SK-N-SH (cell line): ENCODE results near the gene RUNDC3A. TPM values are rescaled to one million over a fixed set of nuclear protein-coding genes. Genes with fewer than 3 reads are reported as not detected.

Experiments
- CTCF ChIA-PET: fragments of 300-600, 350-600 bp; formaldehyde crosslinking; extraction: SDS; loops from one replicate; lab custom pipeline; 2021; lab: Yijun Ruan, JAX
- POLR2A ChIA-PET: fragments of 350-600 bp; sonication (Branson Sonifier 250); formaldehyde crosslinking; extraction: SDS; loops from one replicate; lab custom pipeline; 2020; ENCODE audit warnings: antibody characterized with exemption, inconsistent platforms; lab: Yijun Ruan, JAX
- DNase-seq: peaks from one replicate; pipeline ENCODE4 v3.0.0; 2012
- H2AFZ ChIP-seq: fragments of 200-600 bp; sonication (generic); 2 replicates; pipeline ENCODE4 v1.8.1; 2016; ENCODE audit warnings: antibody characterized with exemption, mild to moderate bottlenecking, low read depth
- H3F3A ChIP-seq: fragments of 200-600 bp; sonication (generic); replicated peaks from 2 replicates; pipeline ENCODE3; 2016; ENCODE audit warnings: antibody characterized with exemption, mild to moderate bottlenecking; ENCODE audit not compliant: insufficient read depth
- H3K27ac ChIP-seq, 2 experiments: fragments of 200-500 bp in 1 of 2; fragments of 200-600 bp in 1 of 2; sonication (Bioruptor generic) in 1 of 2; sonication (generic), shearing (Covaris generic) in 1 of 2; 2 replicates each; pipeline versions ENCODE4 v1.5.1 to v1.6.1; 2014 to 2016; ENCODE audit warnings: low read depth in 2 of 2, inconsistent platforms in 1 of 2, low read length in 1 of 2, mild to moderate bottlenecking in 1 of 2, mixed read lengths in 1 of 2
- H3K27me3 ChIP-seq: fragments of 200-600 bp; sonication (generic), shearing (Covaris generic); 2 replicates; pipeline ENCODE4 v1.6.1; 2016; ENCODE audit warnings: mixed run types; ENCODE audit not compliant: insufficient read depth
- H3K36me3 ChIP-seq, 2 experiments: fragments of 200-500 bp in 1 of 2; fragments of 200-600 bp in 1 of 2; sonication (Bioruptor generic) in 1 of 2; sonication (generic) in 1 of 2; replicated peaks in 1 of 2; 2 replicates each; pipeline versions ENCODE3 to v1.5.1; 2014 to 2016; ENCODE audit warnings: low read length in 1 of 2, mild to moderate bottlenecking in 1 of 2; ENCODE audit not compliant: insufficient read depth in 2 of 2, control insufficient read depth in 1 of 2
- H3K4me1 ChIP-seq, 2 experiments: fragments of 200-500 bp in 1 of 2; fragments of 200-600 bp in 1 of 2; sonication (Bioruptor generic) in 1 of 2; sonication (generic), shearing (Covaris generic) in 1 of 2; 2 replicates each; pipeline versions ENCODE4 v1.5.1 to v1.6.1; 2014 to 2016; ENCODE audit warnings: low read depth in 1 of 2, low read length in 1 of 2, mixed run types in 1 of 2; ENCODE audit not compliant: insufficient read depth in 2 of 2, control insufficient read depth in 1 of 2
- H3K4me2 ChIP-seq: fragments of 200-600 bp; sonication (generic), shearing (Covaris generic); 2 replicates; pipeline ENCODE4 v1.6.1; 2017; ENCODE audit warnings: mixed run types
- H3K4me3 ChIP-seq, 2 experiments: fragments of 200-500 bp in 1 of 2; fragments of 200-600 bp in 1 of 2; sonication (Bioruptor generic) in 1 of 2; sonication (generic), shearing (Covaris generic) in 1 of 2; 2 replicates each; pipeline versions ENCODE4 v1.5.1 to v1.8.1; 2014 to 2016; ENCODE audit warnings: low read depth in 2 of 2, inconsistent platforms in 1 of 2, low read length in 1 of 2, mild to moderate bottlenecking in 1 of 2, mixed read lengths in 1 of 2, moderate library complexity in 1 of 2
- H3K79me2 ChIP-seq: fragments of 200-600 bp; sonication (generic); 2 replicates; pipeline ENCODE4 v1.8.1; 2017; ENCODE audit warnings: mild to moderate bottlenecking; ENCODE audit not compliant: insufficient read depth
- H3K9ac ChIP-seq: fragments of 200-600 bp; sonication (generic); 2 replicates; pipeline ENCODE4 v1.6.1; 2017; ENCODE audit warnings: mixed run types
- H3K9me2 ChIP-seq: fragments of 200-600 bp; sonication (generic); 2 replicates; pipeline ENCODE4 v1.6.1; 2017; ENCODE audit warnings: mixed run types
- H3K9me3 ChIP-seq: fragments of 200-600 bp; sonication (generic); 2 replicates; pipeline ENCODE4 v1.6.1; 2017; ENCODE audit warnings: mixed run types, mild to moderate bottlenecking, moderate library complexity
- H4K20me1 ChIP-seq: fragments of 200-600 bp; sonication (generic); 2 replicates; pipeline ENCODE4 v1.6.1; 2017; ENCODE audit warnings: mild to moderate bottlenecking, mixed run types; ENCODE audit not compliant: insufficient read depth
- MXI1 ChIP-seq: IDR thresholded peaks from 2 replicates; pipeline ENCODE4 v1.6.1; 2012; ENCODE audit warnings: mild to moderate bottlenecking, low read depth, low read length, improper control_type of control experiment
- NFIC ChIP-seq: IDR thresholded peaks from 2 replicates; pipeline ENCODE4 v1.4.0; 2012; ENCODE audit warnings: borderline replicate concordance
- TAF1 ChIP-seq: IDR thresholded peaks from 2 replicates; pipeline ENCODE4 v1.6.1; 2012; ENCODE audit warnings: low read depth, mild to moderate bottlenecking, low read length, moderate library complexity, borderline replicate concordance
- USF1 ChIP-seq: IDR thresholded peaks from 2 replicates; pipeline ENCODE4 v1.4.0; 2012; ENCODE audit warnings: low read depth, borderline replicate concordance
- WGBS: methylation state at CpG from one replicate; pipeline ENCODE4 v1.1.6; 2017; ENCODE audit warnings: low lambda C conversion rate; 5-methylcytosine and 5-hydroxymethylcytosine counted together
- polyA plus RNA-seq, 3 experiments: library from polyadenylated mRNA; depleted of rRNA; stranded (reverse); fragments of >200 nt; gene quantifications; 2 replicates each; pipeline ENCODE4 v1.2.3, GENCODE V29; 2012

Gene RUNDC3A
- polyA plus RNA-seq, 1 of the 3 experiments (the other 2 are of a cell fraction): 8.9 TPM

DNA sequence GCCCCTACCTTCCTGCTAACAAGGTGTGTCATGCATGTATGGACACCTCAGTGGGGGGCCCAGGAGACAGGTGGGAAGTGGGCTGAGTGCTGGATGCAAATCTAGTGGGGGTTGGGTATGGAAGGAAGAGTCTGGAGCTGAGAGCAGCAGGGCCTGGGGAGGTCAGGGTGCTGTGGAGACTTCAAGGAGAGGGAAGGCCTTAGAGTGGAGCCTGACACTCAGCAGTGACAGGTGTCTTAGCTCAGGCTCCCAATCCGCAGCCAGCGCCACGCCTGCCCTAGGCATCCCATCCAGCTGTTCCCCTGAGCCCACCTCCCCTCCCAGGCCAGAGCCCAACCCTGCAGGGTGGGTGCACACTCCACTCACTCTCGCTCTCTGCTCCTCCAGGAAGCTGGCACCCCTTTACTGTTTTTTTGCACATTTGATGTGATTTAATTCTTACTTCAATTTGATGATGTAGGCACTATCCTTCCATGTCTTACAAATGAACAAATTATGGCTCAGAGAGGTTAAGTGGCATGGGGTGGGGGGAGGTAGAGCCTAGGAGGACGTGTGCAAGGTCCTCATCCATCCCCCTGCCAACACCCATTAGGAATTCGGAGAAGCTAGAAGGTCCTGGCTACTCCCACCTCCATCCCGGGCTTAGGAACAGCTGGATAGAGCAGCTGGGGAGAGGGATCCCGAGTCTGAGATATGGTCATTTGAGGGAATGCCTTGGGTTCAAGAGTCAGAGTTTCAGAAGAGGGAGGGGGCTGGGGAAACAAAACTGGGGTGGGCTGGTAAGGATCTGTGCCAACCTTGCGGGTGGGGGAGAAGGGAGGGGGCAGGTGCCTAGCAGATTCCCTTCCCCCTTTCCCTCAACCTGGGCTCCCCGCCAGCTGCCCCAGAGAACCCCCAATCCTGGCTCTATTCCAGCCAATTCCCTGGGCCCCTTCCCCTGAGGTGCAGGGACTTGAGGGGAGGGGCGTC lies 53.2 kb downstream of the RUNDC3A start:
- no peak overlapping the region; a peak in 1 of 4 replicates for H3K27ac ChIP-seq
- H4K20me1 ChIP-seq: peaks cover 11% of the 10 kb centered on the region; the same call in 1 of the 2 replicates
- H3K4me3 ChIP-seq: no peak overlapping the region
- ChIA-PET CTCF (interaction anchor here (0.9 to 7.6 kb wide), 7 partner anchors 12 to 418 kb away, joined by 3 to 85 read pairs (median 8); partner anchors contain the start of gene GRN), POLR2A (interaction anchor here (2.6 kb wide), 1 partner anchor 10 kb away, joined by 11 read pairs; no protein-coding TSS in a partner anchor)
- H3K9me2 ChIP-seq: no peaks in the 10 kb centered on the region
- H3K4me1 ChIP-seq: peaks cover 3 to 22% of the 10 kb centered on the region in 2 experiments; a peak in 1 of 4 replicates
- no peaks in the 10 kb centered on the region for H3K9me3 ChIP-seq
- H2AFZ ChIP-seq: no peak overlapping the region
- TF ChIP-seq TAF1: no peak
- peak; percentile 35; the same call in 1 of the 2 replicates for TF ChIP-seq NFIC
- peak; percentile 50 for DNase-seq
- H3F3A ChIP-seq: peaks cover 3% of the 10 kb centered on the region
- no peaks in the 10 kb centered on the region; the same call in 1 of the 2 replicates for H3K27me3 ChIP-seq
- H3K9ac ChIP-seq: no peak overlapping the region
- peaks cover 0 to 2% of the 10 kb centered on the region in 2 experiments for H3K36me3 ChIP-seq
- WGBS: 74% methylated on average over 8 of the region's 11 CpGs
- peaks cover 7% of the 10 kb centered on the region; the same call in 1 of the 2 replicates for H3K79me2 ChIP-seq
- H3K4me2 ChIP-seq: peak overlapping the region; percentile 94; the same call in 1 of the 2 replicates

DNA sequence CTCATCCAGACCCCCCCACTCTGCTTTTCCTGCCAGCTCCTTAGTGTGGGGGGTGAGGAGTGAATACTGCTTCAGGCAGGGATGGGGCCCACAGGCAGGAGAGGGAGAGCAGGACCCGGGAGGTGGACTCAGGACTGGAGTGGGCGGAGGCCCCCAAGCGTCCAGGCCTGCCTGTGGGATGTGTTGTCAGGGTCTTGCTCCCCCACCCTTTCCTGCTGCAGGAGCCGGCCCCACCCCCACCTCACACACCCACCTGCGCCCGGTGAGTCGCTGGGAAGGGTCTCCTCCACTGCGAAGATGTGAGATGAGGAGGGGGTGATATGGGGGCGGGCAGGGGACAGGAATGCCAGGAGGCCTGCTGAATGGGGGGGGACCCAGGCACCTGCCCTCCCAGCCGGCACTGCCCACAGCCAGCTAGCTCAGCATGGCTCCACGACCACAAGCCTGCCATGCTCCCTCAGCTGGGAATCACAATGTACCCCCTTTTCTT lies 54.1 kb downstream of the RUNDC3A start:
- no peaks in the 10 kb centered on the region for H3K9me2 ChIP-seq
- peak overlapping the region; percentile 85; the same call in 1 of the 2 replicates for H3K9ac ChIP-seq
- peaks cover 11% of the 10 kb centered on the region; the same call in 1 of the 2 replicates for H4K20me1 ChIP-seq
- no peaks in the 10 kb centered on the region; the same call in 1 of the 2 replicates for H3K27me3 ChIP-seq
- H3K36me3 ChIP-seq: peaks cover 0 to 2% of the 10 kb centered on the region in 2 experiments
- H2AFZ ChIP-seq: peak overlapping the region; percentile 97
- H3K4me1 ChIP-seq: peaks cover 3 to 22% of the 10 kb centered on the region in 2 experiments; a peak in 1 of 4 replicates
- 25% methylated on average over 10 of the region's 11 CpGs for WGBS
- peak overlapping the region; percentile 80 to 89 for H3K4me3 ChIP-seq
- CTCF ChIA-PET: interaction anchor here (1.1 to 7.6 kb wide), 11 partner anchors 8 to 417 kb away, joined by 3 to 85 read pairs (median 8); partner anchors contain the start of gene GRN
- TF ChIP-seq USF1 (no peak), MXI1 (peak; percentile 77)
- peak; percentile 67 for DNase-seq
- peak overlapping the region; percentile 94 for H3K4me2 ChIP-seq
- H3F3A ChIP-seq: peaks cover 3% of the 10 kb centered on the region
- H3K9me3 ChIP-seq: no peaks in the 10 kb centered on the region
- H3K27ac ChIP-seq: peak overlapping the region in 1 of 2 experiments; percentile 76; a peak in 1 of 4 replicates
- POLR2A ChIA-PET: interaction anchor here (1.5 to 2.6 kb wide), 2 partner anchors 11 to 17 kb away, joined by 7 to 11 read pairs; partner anchors contain the start of gene GRN
- peaks cover 7% of the 10 kb centered on the region; the same call in 1 of the 2 replicates for H3K79me2 ChIP-seq
